Liver (tissue), 9 donors: ENCODE measurements around the gene TRIM69. TPM values are rescaled to one million over a fixed set of nuclear protein-coding genes. Genes with fewer than 3 reads are reported as not detected.
"Not testable (repeated sequence)": the region's sequence is repeated elsewhere in the genome, so short reads cannot be mapped to it uniquely, and the experiment has no call there.

Source experiments
- DNase-seq: peaks from one replicate; pipeline ENCODE4 v3.0.0-alpha.2; 2017; ENCODE audit warnings: low spot score
- H3K27ac ChIP-seq, 2 donors: one replicate each; pipeline ENCODE4 v1.7.0; 2013; ENCODE audit warnings: inconsistent platforms in 2 of 2, low read length in 2 of 2, control low read depth in 1 of 2, low read depth in 1 of 2, mild to moderate bottlenecking in 1 of 2
- H3K27me3 ChIP-seq, 4 donors: one replicate each; pipeline versions ENCODE4 v1.6.1 to v1.7.0; 2013; ENCODE audit warnings: low read length in 3 of 4, inconsistent platforms in 1 of 4, mild to moderate bottlenecking in 1 of 4, moderate library complexity in 1 of 4; ENCODE audit not compliant: control insufficient read depth in 4 of 4, insufficient read depth in 4 of 4
- H3K36me3 ChIP-seq, 4 donors: one replicate each; pipeline versions ENCODE4 v1.6.1 to v1.7.0; 2013; ENCODE audit warnings: low read length in 3 of 4, mild to moderate bottlenecking in 3 of 4, low read depth in 1 of 4, moderate library complexity in 1 of 4; ENCODE audit not compliant: control insufficient read depth in 4 of 4, insufficient read depth in 3 of 4
- H3K4me1 ChIP-seq, 4 donors: one replicate each; pipeline versions ENCODE4 v1.6.1 to v1.7.0; 2013; ENCODE audit warnings: low read length in 3 of 4, mild to moderate bottlenecking in 3 of 4, moderate library complexity in 1 of 4; ENCODE audit not compliant: control insufficient read depth in 4 of 4, insufficient read depth in 4 of 4
- H3K4me3 ChIP-seq, 3 donors: one replicate each; pipeline versions ENCODE4 v1.6.1 to v1.7.0; 2013; ENCODE audit warnings: low read length in 3 of 3, control low read depth in 1 of 3, low read depth in 1 of 3, mild to moderate bottlenecking in 1 of 3
- H3K9ac ChIP-seq, 2 donors: one replicate each; pipeline ENCODE4 v1.7.0; 2013; ENCODE audit warnings: low read length in 2 of 2, mild to moderate bottlenecking in 2 of 2, moderate library complexity in 2 of 2, control low read depth in 1 of 2, low read depth in 1 of 2
- H3K9me3 ChIP-seq, 4 donors: one replicate each; pipeline versions ENCODE4 v1.6.1 to v1.7.0; 2013; ENCODE audit warnings: low read length in 3 of 4; ENCODE audit not compliant: control insufficient read depth in 4 of 4
- EGR1 ChIP-seq, 2 donors: IDR thresholded peaks; 2 replicates each; pipeline ENCODE4 v1.6.1; 2016 to 2018; ENCODE audit warnings: antibody characterized with exemption in 2 of 2, low read depth in 2 of 2
- FOXA1 ChIP-seq: IDR thresholded peaks from 2 replicates; pipeline ENCODE4 v1.6.1; 2016; ENCODE audit warnings: antibody characterized with exemption
- FOXA2 ChIP-seq: IDR thresholded peaks from 2 replicates; pipeline ENCODE4 v1.6.1; 2016; ENCODE audit warnings: antibody characterized with exemption
- HNF4A ChIP-seq, 2 donors: conservative IDR thresholded peaks; 2 replicates each; pipeline ENCODE4 v1.6.1; 2016; ENCODE audit warnings: antibody characterized with exemption in 2 of 2, mild to moderate bottlenecking in 2 of 2
- HNF4G ChIP-seq: IDR thresholded peaks from 2 replicates; pipeline ENCODE4 v1.6.1; 2016; ENCODE audit warnings: antibody characterized with exemption
- JUND ChIP-seq, 2 donors: IDR thresholded peaks; 2 replicates each; pipeline ENCODE4 v1.6.1; 2016; ENCODE audit warnings: antibody characterized with exemption in 2 of 2
- NR2F2 ChIP-seq: IDR thresholded peaks from 2 replicates; pipeline ENCODE4 v1.6.1; 2016; ENCODE audit warnings: antibody characterized with exemption
- RAD21 ChIP-seq, 2 donors: IDR thresholded peaks; 2 replicates each; pipeline ENCODE4 v1.6.1; 2016; ENCODE audit warnings: antibody characterized with exemption in 2 of 2, mild to moderate bottlenecking in 2 of 2
- SP1 ChIP-seq: IDR thresholded peaks from 2 replicates; pipeline ENCODE4 v1.6.1; 2018; ENCODE audit warnings: antibody characterized with exemption, mild to moderate bottlenecking
- TAF1 ChIP-seq: conservative IDR thresholded peaks from 2 replicates; pipeline ENCODE4 v1.6.1; 2016; ENCODE audit warnings: antibody characterized with exemption, mild to moderate bottlenecking
- YY1 ChIP-seq: IDR thresholded peaks from 2 replicates; pipeline ENCODE4 v1.6.1; 2016; ENCODE audit warnings: antibody characterized with exemption, mild to moderate bottlenecking
- WGBS: extraction: QIAGEN DNeasy Blood & Tissue Kit; methylation state at CpG from one replicate; pipeline ENCODE4 v1.1.7; 2013; 5-methylcytosine and 5-hydroxymethylcytosine counted together
- polyA plus RNA-seq, 2 donors: library from polyadenylated mRNA; stranded (reverse) in 1 of 2; unstranded in 1 of 2; fragments of 200-250 nt in 1 of 2; fragments of >200 nt in 1 of 2; fragmentation: Nextera tagmentation in 1 of 2; extraction: Ambion mirVana in 1 of 2; gene quantifications; one replicate each; pipeline versions ENCODE4 v1.2.1 to v1.2.3, GENCODE V29; 2013 to 2015
- total RNA-seq, 2 donors: library from RNA; depleted of rRNA; stranded (reverse); fragments of >200 nt; gene quantifications; one replicate each; pipeline ENCODE4 v1.2.3, GENCODE V29; 2014
- TF ChIP-seq, protein P1 (sequence below): IDR thresholded peaks from 2 replicates; pipeline ENCODE4 v1.6.1; 2016; ENCODE audit warnings: antibody characterized with exemption, mild to moderate bottlenecking
- TF ChIP-seq, protein P2 (sequence below): IDR thresholded peaks from 2 replicates; pipeline ENCODE4 v1.6.1; 2016; ENCODE audit warnings: antibody characterized with exemption
- TF ChIP-seq, protein P3 (sequence below): fragments of 150-350 bp; IDR thresholded peaks from 2 replicates; pipeline ENCODE4 v1.5.1; 2017; ENCODE audit warnings: improper control_type of control experiment, low read depth, low read length; ENCODE audit not compliant: missing input control
- TF ChIP-seq, protein P4 (sequence below): IDR thresholded peaks from 2 replicates; pipeline ENCODE4 v1.6.1; 2016; ENCODE audit warnings: antibody characterized with exemption
- donor health status: healthy.
- donor health status: healthy.
- donor health status: healthy.
- donor health status: healthy.
- donor health status: healthy.

Gene TRIM69, protein sequence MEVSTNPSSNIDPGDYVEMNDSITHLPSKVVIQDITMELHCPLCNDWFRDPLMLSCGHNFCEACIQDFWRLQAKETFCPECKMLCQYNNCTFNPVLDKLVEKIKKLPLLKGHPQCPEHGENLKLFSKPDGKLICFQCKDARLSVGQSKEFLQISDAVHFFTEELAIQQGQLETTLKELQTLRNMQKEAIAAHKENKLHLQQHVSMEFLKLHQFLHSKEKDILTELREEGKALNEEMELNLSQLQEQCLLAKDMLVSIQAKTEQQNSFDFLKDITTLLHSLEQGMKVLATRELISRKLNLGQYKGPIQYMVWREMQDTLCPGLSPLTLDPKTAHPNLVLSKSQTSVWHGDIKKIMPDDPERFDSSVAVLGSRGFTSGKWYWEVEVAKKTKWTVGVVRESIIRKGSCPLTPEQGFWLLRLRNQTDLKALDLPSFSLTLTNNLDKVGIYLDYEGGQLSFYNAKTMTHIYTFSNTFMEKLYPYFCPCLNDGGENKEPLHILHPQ
- total RNA-seq (1 to 10 TPM; 4.9 to 5.7 TPM), polyA plus RNA-seq (10 to 100 TPM in 1 of 2 donors, 1 to 10 TPM in 1; 3.6 to 10.0 TPM)

DNA sequence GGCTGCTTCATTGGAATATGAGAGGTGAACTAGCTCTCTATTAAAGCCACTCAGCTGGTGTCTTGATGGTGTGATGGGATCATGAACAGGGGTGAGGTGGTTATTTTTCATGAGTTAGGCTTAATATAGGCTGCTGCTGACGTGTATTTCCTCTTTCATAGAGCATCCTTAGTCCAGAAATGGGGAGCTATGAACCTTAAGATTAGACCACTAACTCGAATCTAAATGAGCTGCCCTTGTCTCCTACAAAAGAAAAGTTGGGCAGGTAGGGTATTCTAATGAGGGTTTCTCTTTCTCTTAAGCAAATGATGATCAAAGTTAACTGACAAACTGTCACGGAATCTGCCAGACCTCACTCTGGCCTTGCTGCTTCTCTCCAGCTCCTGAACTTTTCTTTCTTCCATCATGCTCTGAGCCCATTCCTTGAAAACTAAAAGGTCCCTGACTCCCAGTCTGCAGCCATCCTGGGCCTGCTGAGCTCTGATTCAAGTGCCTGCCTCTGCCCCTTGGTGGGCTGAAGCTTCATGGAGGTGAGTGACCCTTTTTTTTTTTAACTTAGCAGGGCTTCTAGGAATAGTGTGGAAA is at the start of gene TRIM69:
TRIM69 (plus strand) TSS at position 348 of the 585 bp plus-strand sequence; CDS start at position 525, 177 bp downstream.
- Histone ChIP-seq H3K27me3 (no peaks in the 10 kb centered on the region), H3K36me3 (peaks cover 0 to 7% (median 5%) of the 10 kb centered on the region in 4 donors), H3K9me3 (no peaks in the 10 kb centered on the region), H3K4me3 (no peak within 1 kb of the TSS), H3K9ac (peak within 1 kb of the TSS in 1 of 2 donors; percentile 34), H3K27ac (peak within 1 kb of the TSS; percentile 19 to 50), H3K4me1 (no peaks in the 10 kb centered on the region)
- DNase-seq: no peak
- TF ChIP-seq FOXA2: no peak
- no peak for TF ChIP-seq EGR1 (IDR thresholded peaks at IDR 0.05; ENCODE audit: low read depth in 2 of 2)
- TF ChIP-seq HNF4G: no peak
- TF ChIP-seq, protein P1, sequence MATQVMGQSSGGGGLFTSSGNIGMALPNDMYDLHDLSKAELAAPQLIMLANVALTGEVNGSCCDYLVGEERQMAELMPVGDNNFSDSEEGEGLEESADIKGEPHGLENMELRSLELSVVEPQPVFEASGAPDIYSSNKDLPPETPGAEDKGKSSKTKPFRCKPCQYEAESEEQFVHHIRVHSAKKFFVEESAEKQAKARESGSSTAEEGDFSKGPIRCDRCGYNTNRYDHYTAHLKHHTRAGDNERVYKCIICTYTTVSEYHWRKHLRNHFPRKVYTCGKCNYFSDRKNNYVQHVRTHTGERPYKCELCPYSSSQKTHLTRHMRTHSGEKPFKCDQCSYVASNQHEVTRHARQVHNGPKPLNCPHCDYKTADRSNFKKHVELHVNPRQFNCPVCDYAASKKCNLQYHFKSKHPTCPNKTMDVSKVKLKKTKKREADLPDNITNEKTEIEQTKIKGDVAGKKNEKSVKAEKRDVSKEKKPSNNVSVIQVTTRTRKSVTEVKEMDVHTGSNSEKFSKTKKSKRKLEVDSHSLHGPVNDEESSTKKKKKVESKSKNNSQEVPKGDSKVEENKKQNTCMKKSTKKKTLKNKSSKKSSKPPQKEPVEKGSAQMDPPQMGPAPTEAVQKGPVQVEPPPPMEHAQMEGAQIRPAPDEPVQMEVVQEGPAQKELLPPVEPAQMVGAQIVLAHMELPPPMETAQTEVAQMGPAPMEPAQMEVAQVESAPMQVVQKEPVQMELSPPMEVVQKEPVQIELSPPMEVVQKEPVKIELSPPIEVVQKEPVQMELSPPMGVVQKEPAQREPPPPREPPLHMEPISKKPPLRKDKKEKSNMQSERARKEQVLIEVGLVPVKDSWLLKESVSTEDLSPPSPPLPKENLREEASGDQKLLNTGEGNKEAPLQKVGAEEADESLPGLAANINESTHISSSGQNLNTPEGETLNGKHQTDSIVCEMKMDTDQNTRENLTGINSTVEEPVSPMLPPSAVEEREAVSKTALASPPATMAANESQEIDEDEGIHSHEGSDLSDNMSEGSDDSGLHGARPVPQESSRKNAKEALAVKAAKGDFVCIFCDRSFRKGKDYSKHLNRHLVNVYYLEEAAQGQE: no peak
- TF ChIP-seq, protein P2, sequence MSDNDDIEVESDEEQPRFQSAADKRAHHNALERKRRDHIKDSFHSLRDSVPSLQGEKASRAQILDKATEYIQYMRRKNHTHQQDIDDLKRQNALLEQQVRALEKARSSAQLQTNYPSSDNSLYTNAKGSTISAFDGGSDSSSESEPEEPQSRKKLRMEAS: no peak
- TF ChIP-seq, protein P3, sequence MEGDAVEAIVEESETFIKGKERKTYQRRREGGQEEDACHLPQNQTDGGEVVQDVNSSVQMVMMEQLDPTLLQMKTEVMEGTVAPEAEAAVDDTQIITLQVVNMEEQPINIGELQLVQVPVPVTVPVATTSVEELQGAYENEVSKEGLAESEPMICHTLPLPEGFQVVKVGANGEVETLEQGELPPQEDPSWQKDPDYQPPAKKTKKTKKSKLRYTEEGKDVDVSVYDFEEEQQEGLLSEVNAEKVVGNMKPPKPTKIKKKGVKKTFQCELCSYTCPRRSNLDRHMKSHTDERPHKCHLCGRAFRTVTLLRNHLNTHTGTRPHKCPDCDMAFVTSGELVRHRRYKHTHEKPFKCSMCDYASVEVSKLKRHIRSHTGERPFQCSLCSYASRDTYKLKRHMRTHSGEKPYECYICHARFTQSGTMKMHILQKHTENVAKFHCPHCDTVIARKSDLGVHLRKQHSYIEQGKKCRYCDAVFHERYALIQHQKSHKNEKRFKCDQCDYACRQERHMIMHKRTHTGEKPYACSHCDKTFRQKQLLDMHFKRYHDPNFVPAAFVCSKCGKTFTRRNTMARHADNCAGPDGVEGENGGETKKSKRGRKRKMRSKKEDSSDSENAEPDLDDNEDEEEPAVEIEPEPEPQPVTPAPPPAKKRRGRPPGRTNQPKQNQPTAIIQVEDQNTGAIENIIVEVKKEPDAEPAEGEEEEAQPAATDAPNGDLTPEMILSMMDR: no peak
- no peak for TF ChIP-seq HNF4A (conservative IDR thresholded peaks at IDR 0.05)
- no peak for TF ChIP-seq TAF1
- no peak for TF ChIP-seq SP1
- TF ChIP-seq JUND (IDR thresholded peaks at IDR 0.05): no peak
- TF ChIP-seq, protein P4, sequence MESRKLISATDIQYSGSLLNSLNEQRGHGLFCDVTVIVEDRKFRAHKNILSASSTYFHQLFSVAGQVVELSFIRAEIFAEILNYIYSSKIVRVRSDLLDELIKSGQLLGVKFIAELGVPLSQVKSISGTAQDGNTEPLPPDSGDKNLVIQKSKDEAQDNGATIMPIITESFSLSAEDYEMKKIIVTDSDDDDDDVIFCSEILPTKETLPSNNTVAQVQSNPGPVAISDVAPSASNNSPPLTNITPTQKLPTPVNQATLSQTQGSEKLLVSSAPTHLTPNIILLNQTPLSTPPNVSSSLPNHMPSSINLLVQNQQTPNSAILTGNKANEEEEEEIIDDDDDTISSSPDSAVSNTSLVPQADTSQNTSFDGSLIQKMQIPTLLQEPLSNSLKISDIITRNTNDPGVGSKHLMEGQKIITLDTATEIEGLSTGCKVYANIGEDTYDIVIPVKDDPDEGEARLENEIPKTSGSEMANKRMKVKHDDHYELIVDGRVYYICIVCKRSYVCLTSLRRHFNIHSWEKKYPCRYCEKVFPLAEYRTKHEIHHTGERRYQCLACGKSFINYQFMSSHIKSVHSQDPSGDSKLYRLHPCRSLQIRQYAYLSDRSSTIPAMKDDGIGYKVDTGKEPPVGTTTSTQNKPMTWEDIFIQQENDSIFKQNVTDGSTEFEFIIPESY: no peak
- TF ChIP-seq FOXA1: no peak
- TF ChIP-seq RAD21 (IDR thresholded peaks at IDR 0.05): no peak
- TF ChIP-seq YY1: no peak
- TF ChIP-seq NR2F2: no peak
- WGBS: 77% methylated on average over 3 of the region's 3 CpGs

DNA sequence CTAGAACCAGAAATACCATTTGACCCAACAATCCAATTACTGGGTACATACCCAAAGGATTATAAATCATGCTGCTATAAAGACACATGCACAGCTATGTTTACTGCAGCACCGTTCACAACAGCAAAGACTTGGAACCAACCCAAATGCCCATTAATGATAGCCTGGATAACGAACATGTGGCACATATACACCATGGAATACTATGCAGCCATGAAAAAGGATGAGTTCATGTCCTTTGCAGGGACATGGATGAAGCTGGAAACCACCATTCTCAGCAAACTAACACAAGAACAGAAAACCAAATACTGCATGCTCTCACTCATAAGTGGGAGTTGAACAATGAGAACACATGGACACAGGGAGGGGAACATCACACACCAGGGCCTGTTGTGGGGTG is 47.0 kb upstream of the TRIM69 start:
- H3K4me3 ChIP-seq, DNase-seq, H3K36me3 ChIP-seq, H3K9me3 ChIP-seq, H3K9ac ChIP-seq, H3K27me3 ChIP-seq, H3K27ac ChIP-seq, H3K4me1 ChIP-seq: not testable (repeated sequence)
- WGBS: 87% methylated on average over 2 of the region's 2 CpGs

DNA sequence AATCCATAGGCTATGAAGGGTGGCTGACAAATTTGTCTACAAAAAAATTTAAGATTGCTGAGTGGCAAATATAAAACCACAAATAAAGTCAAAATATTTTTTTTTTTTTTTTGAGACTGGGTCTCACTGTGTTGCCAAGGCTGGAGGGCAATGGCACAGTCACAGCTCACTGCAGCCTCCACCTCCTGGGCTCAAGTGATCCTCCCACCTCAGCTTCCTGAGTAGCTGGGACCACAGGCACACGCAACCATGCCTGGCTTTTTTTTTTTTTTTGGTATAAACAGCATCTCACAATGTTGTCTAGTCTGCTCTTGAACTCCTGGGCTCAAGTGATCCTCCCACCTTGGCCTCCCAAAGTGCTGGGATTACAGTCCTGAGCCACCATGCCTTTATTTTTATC is 46.1 kb upstream of the TRIM69 start:
- WGBS: 64% methylated on average over 1 of the region's 1 CpG
- not testable (repeated sequence) for DNase-seq, H3K36me3 ChIP-seq, H3K4me3 ChIP-seq, H3K4me1 ChIP-seq, H3K27me3 ChIP-seq, H3K9me3 ChIP-seq, H3K9ac ChIP-seq, H3K27ac ChIP-seq
